CD4-positive, alpha-beta T cell (primary cell): ENCODE measurements around the gene TMEM132E. TPM values are rescaled to one million over a fixed set of nuclear protein-coding genes. Genes with fewer than 3 reads are reported as not detected.

Experiments used
- ATAC-seq: fragments of 200-7000 bp; cut with Tn5 transposase; one replicate; pipeline ENCODE4 v1.10.0; 2022; ENCODE audit warnings: mild to moderate bottlenecking; ENCODE audit not compliant: poor library complexity
- CTCF ChIA-PET: fragments of 350-600 bp; sonication (Branson Sonifier 250); formaldehyde crosslinking; loops from one replicate; lab custom pipeline; 2021; ENCODE audit warnings: antibody characterized with exemption, inconsistent platforms; lab: Charles Lee
- POLR2A ChIA-PET: fragments of 350-600 bp; sonication (Branson Sonifier 250); formaldehyde crosslinking; loops from one replicate; lab custom pipeline; 2021; ENCODE audit warnings: antibody characterized with exemption, inconsistent platforms; lab: Charles Lee
- DNase-seq, 14 experiments: peaks; one replicate each; pipeline ENCODE4 v3.0.0-alpha.2; 2013 to 2020; ENCODE audit warnings: mixed read lengths in 2 of 14
- H3K27ac ChIP-seq, 2 donors: one replicate each; pipeline versions ENCODE4 v1.5.1 to v1.7.0; 2013; ENCODE audit warnings: low read length in 2 of 2, low read depth in 1 of 2, mild to moderate bottlenecking in 1 of 2
- H3K27me3 ChIP-seq, 2 experiments: 1 replicate in 1 of 2; 2 replicates in 1 of 2; pipeline versions ENCODE4 v1.6.1 to v1.7.0; 2013; ENCODE audit warnings: low read length in 2 of 2, control low read depth in 1 of 2, mild to moderate bottlenecking in 1 of 2, moderate library complexity in 1 of 2; ENCODE audit not compliant: insufficient read depth in 2 of 2, control insufficient read depth in 1 of 2
- H3K36me3 ChIP-seq: one replicate; pipeline ENCODE4 v1.6.1; 2013; ENCODE audit warnings: low read length, control low read depth; ENCODE audit not compliant: insufficient read depth
- H3K4me1 ChIP-seq: one replicate; pipeline ENCODE4 v1.6.1; 2013; ENCODE audit warnings: low read length, control low read depth; ENCODE audit not compliant: insufficient read depth
- H3K4me3 ChIP-seq: one replicate; pipeline ENCODE4 v1.5.1; 2013; ENCODE audit warnings: mild to moderate bottlenecking, low read length, moderate library complexity
- H3K9me3 ChIP-seq, 2 experiments: 1 replicate in 1 of 2; 2 replicates in 1 of 2; pipeline versions ENCODE4 v1.6.1 to v1.7.0; 2013; ENCODE audit warnings: low read length in 2 of 2, mild to moderate bottlenecking in 2 of 2, control low read depth in 1 of 2, moderate library complexity in 1 of 2; ENCODE audit not compliant: control insufficient read depth in 1 of 2, insufficient read depth in 1 of 2
- H3K27ac Mint-ChIP-seq: one replicate; pipeline ENCODE4 v1.8.0; 2020; ENCODE audit warnings: mixed read lengths
- H3K27me3 Mint-ChIP-seq: one replicate; pipeline ENCODE4 v1.8.0; 2021; ENCODE audit warnings: mixed read lengths
- H3K36me3 Mint-ChIP-seq: one replicate; pipeline ENCODE4 v1.8.0; 2021; ENCODE audit warnings: low read depth, mixed read lengths
- H3K4me1 Mint-ChIP-seq: one replicate; pipeline ENCODE4 v1.8.0; 2021; ENCODE audit warnings: low read depth, mixed read lengths
- H3K4me3 Mint-ChIP-seq: one replicate; pipeline ENCODE4 v1.8.0; 2020; ENCODE audit warnings: mild to moderate bottlenecking, mixed read lengths
- H3K9me3 Mint-ChIP-seq: one replicate; pipeline ENCODE4 v1.8.0; 2020; ENCODE audit warnings: mixed read lengths
- CTCF ChIP-seq: fragments of 200-600 bp; IDR thresholded peaks from one replicate; pipeline ENCODE4 v1.8.0; 2022; ENCODE audit warnings: antibody characterized with exemption, mild to moderate bottlenecking
- intact Hi-C, 2 experiments: fragments of 100-400 bp; cut with DNase I in 1 of 2; cut with micrococcal nuclease in 1 of 2; formaldehyde crosslinking; loops; one replicate each; pipeline versions ENCODE4 v1.15.1 to v1.9.0; 2023 to 2025; cut with DNase I, micrococcal nuclease
- total RNA-seq, 174 experiments: library from RNA in 2 of 174; stranded (reverse) in 2 of 174; gene quantifications; one replicate each; pipeline ENCODE4 v1.2.3 and lab custom pipeline; 2021 to 2026

TMEM132E gene
- total RNA-seq, 2 experiments from 2014 or later = 0.05 TPM; not detected in 1

GRCh38 chr17:34575182-34575581, 4.2 kb upstream of the TMEM132E start:
- Histone ChIP-seq H3K27ac (no peak overlapping the region), H3K9me3 (peaks cover 0 to 11% of the 10 kb centered on the region in 2 experiments), H3K36me3 (no peaks in the 10 kb centered on the region), H3K4me3 (no peak overlapping the region), H3K4me1 (peaks cover 12% of the 10 kb centered on the region), H3K27me3 (peaks cover 46 to 78% of the 10 kb centered on the region in 2 experiments)
- no peak for DNase-seq
- H3K4me1 Mint-ChIP-seq = no peaks in the 10 kb centered on the region
- no peaks in the 10 kb centered on the region for H3K36me3 Mint-ChIP-seq
- TF ChIP-seq CTCF = no peak
- no peak overlapping the region for H3K27ac Mint-ChIP-seq
- ATAC-seq = no peak
- H3K4me3 Mint-ChIP-seq = no peak overlapping the region
- ChIA-PET POLR2A (no interaction called here), CTCF (no interaction called here)
- peaks cover 90% of the 10 kb centered on the region for H3K27me3 Mint-ChIP-seq
- intact Hi-C loops = no loop called here
- no peaks in the 10 kb centered on the region for H3K9me3 Mint-ChIP-seq

DNA sequence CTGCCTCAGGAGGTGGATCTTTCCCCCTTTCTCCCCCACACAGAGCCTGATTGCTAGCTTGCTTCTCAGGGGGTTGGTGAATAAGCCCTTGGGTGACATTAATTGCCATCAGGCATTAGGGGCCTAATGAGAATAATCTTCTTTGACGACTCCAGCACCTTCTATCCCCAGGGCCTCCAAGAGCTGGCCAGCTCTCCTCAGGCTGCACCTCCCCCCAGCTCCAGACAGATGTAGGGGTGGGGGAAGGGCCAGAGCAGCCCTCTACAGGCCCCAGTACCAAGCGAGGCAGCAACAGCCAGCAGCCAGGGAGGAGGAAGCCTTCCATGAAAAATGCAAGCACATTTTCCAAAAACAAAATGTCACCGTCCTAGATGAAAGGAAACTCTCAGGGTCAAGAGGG, 1.4 kb upstream of the TMEM132E start:
- no peak for DNase-seq
- peaks cover 85% of the 10 kb centered on the region for H3K27me3 Mint-ChIP-seq
- peak overlapping the region; percentile 63 for H3K4me3 Mint-ChIP-seq
- no peak overlapping the region for H3K4me3 ChIP-seq
- intact Hi-C loops = no loop called here
- no peak overlapping the region for H3K27ac Mint-ChIP-seq
- H3K27ac ChIP-seq = no peak overlapping the region
- POLR2A ChIA-PET = no interaction called here
- peaks cover 57 to 82% of the 10 kb centered on the region in 2 experiments for H3K27me3 ChIP-seq
- H3K36me3 Mint-ChIP-seq = no peaks in the 10 kb centered on the region
- no peaks in the 10 kb centered on the region for H3K36me3 ChIP-seq
- H3K9me3 ChIP-seq = peaks cover 0 to 22% of the 10 kb centered on the region in 2 experiments
- TF ChIP-seq CTCF = no peak
- no peaks in the 10 kb centered on the region for H3K9me3 Mint-ChIP-seq
- peaks cover 29% of the 10 kb centered on the region for H3K4me1 ChIP-seq
- no peaks in the 10 kb centered on the region for H3K4me1 Mint-ChIP-seq
- ATAC-seq = no peak
- CTCF ChIA-PET = no interaction called here

- peak overlapping the region; percentile 63 for H3K4me3 Mint-ChIP-seq
- no peak overlapping the region for H3K27ac Mint-ChIP-seq
- ATAC-seq (no peak), DNase-seq (no peak)
- ChIA-PET CTCF (no interaction called here), POLR2A (no interaction called here)
- no peaks in the 10 kb centered on the region for H3K9me3 Mint-ChIP-seq
- Histone ChIP-seq H3K27ac (no peak overlapping the region), H3K9me3 (peaks cover 0 to 22% of the 10 kb centered on the region in 2 experiments), H3K27me3 (peaks cover 62 to 84% of the 10 kb centered on the region in 2 experiments), H3K4me3 (no peak overlapping the region), H3K36me3 (no peaks in the 10 kb centered on the region), H3K4me1 (peaks cover 29% of the 10 kb centered on the region)
- H3K4me1 Mint-ChIP-seq = no peaks in the 10 kb centered on the region
- intact Hi-C loops = no loop called here
- no peaks in the 10 kb centered on the region for H3K36me3 Mint-ChIP-seq
- H3K27me3 Mint-ChIP-seq = peaks cover 85% of the 10 kb centered on the region
- no peak for TF ChIP-seq CTCF
Observed at GRCh38 chr17:34578656-34579016, 746 bp upstream of the TMEM132E start.
